Common myeloid progenitor, CD34-positive (primary cell): ENCODE measurements around the gene FBXL16.
A peak's percentile ranks its signal among the peaks of the same experiment; 100 is the strongest.

ENCODE experiments used
- CTCF ChIA-PET: fragments of 350-600 bp; sonication (Branson Sonifier 250); formaldehyde crosslinking; loops from one replicate; lab custom pipeline; 2021; ENCODE audit warnings: antibody characterized with exemption; lab: Charles Lee
- POLR2A ChIA-PET: fragments of 350-600 bp; sonication (Branson Sonifier 250); formaldehyde crosslinking; loops from one replicate; lab custom pipeline; 2021; ENCODE audit warnings: antibody characterized with exemption; lab: Charles Lee
- DNase-seq, 3 donors: peaks; one replicate each; pipeline versions ENCODE4 v3.0.0 to v3.0.0-alpha.2; 2013
- H3K27ac ChIP-seq, 2 experiments: 1 replicate in 1 of 2; 2 replicates in 1 of 2; pipeline ENCODE4 v1.7.0; 2013; ENCODE audit warnings: inconsistent platforms in 2 of 2, low read length in 2 of 2, mild to moderate bottlenecking in 2 of 2, low read depth in 1 of 2, moderate library complexity in 1 of 2; ENCODE audit not compliant: severe bottlenecking in 2 of 2, insufficient read depth in 1 of 2, poor library complexity in 1 of 2
- H3K27me3 ChIP-seq, 5 experiments: replicated peaks in 2 of 5; 1 replicate in 3 of 5; 2 replicates in 2 of 5; pipeline versions ENCODE4 v1.6.1 to v1.7.0; 2013; ENCODE audit warnings: low read length in 4 of 5, mild to moderate bottlenecking in 2 of 5, moderate library complexity in 2 of 5, inconsistent platforms in 1 of 5; ENCODE audit not compliant: insufficient read depth in 5 of 5, control insufficient read depth in 4 of 5
- H3K36me3 ChIP-seq, 4 experiments: 1 replicate in 2 of 4; 2 replicates in 2 of 4; pipeline versions ENCODE4 v1.6.1 to v1.7.0; 2013; ENCODE audit warnings: low read length in 3 of 4, control low read depth in 1 of 4, mild to moderate bottlenecking in 1 of 4; ENCODE audit not compliant: control insufficient read depth in 4 of 4, insufficient read depth in 4 of 4
- H3K4me1 ChIP-seq, 4 experiments: 1 replicate in 3 of 4; 2 replicates in 1 of 4; pipeline versions ENCODE4 v1.6.1 to v1.7.1; 2013; ENCODE audit warnings: low read length in 3 of 4, mild to moderate bottlenecking in 3 of 4, control low read depth in 1 of 4, inconsistent platforms in 1 of 4, moderate library complexity in 1 of 4; ENCODE audit not compliant: control insufficient read depth in 4 of 4, insufficient read depth in 4 of 4; ENCODE audit errors: control extremely low read depth in 1 of 4
- H3K4me3 ChIP-seq, 7 experiments: 1 replicate in 4 of 7; 2 replicates in 3 of 7; pipeline versions ENCODE4 v1.5.1 to v1.7.0; 2013; ENCODE audit warnings: mild to moderate bottlenecking in 7 of 7, low read length in 6 of 7, moderate library complexity in 6 of 7, inconsistent platforms in 2 of 7, low read depth in 2 of 7, control low read depth in 1 of 7; ENCODE audit not compliant: insufficient read depth in 4 of 7, control insufficient read depth in 1 of 7; ENCODE audit errors: extremely low read depth in 1 of 7
- H3K9me3 ChIP-seq, 5 experiments: 1 replicate in 4 of 5; 2 replicates in 1 of 5; pipeline versions ENCODE4 v1.6.1 to v1.7.1; 2013; ENCODE audit warnings: low read length in 4 of 5, mild to moderate bottlenecking in 2 of 5, inconsistent platforms in 1 of 5, low read depth in 1 of 5, moderate library complexity in 1 of 5; ENCODE audit not compliant: control insufficient read depth in 4 of 5, insufficient read depth in 2 of 5; ENCODE audit errors: control extremely low read depth in 1 of 5
- WGBS: methylation state at CpG from one replicate; pipeline ENCODE4 v1.1.5; 2013; ENCODE audit not compliant: insufficient coverage; 5-methylcytosine and 5-hydroxymethylcytosine counted together

FBXL16 gene

GRCh38 chr16:672371-672770, 33.2 kb downstream of the FBXL16 start:
- Histone ChIP-seq H3K4me1 (peaks cover 0 to 26% (median 21%) of the 10 kb centered on the region in 4 experiments), H3K4me3 (no peak overlapping the region), H3K9me3 (no peaks in the 10 kb centered on the region), H3K27ac (no peak overlapping the region), H3K36me3 (peaks cover 2 to 50% (median 41%) of the 10 kb centered on the region in 4 experiments), H3K27me3 (peaks cover 0 to 27% (median 2%) of the 10 kb centered on the region in 5 experiments)
- ChIA-PET POLR2A (no interaction called here), CTCF (interaction anchor here (1.6 kb wide), 1 partner anchor 16 kb away, joined by 4 read pairs; no protein-coding TSS in a partner anchor)
- WGBS, result over 99% methylated on average over 16 of the region's 19 CpGs
- no peak for DNase-seq

- Histone ChIP-seq H3K27ac (no peak overlapping the region), H3K36me3 (peaks cover 2 to 58% (median 41%) of the 10 kb centered on the region in 4 experiments), H3K4me1 (peaks cover 0 to 29% (median 23%) of the 10 kb centered on the region in 4 experiments), H3K27me3 (peaks cover 0 to 19% (median 2%) of the 10 kb centered on the region in 5 experiments), H3K9me3 (no peaks in the 10 kb centered on the region), H3K4me3 (no peak overlapping the region)
- DNase-seq, result no peak
- POLR2A ChIA-PET, result no interaction called here
- CTCF ChIA-PET, result interaction anchor here (1.1 to 1.6 kb wide), 2 partner anchors 10 to 17 kb away, joined by 4 read pairs; no protein-coding TSS in a partner anchor
- 93% methylated on average over 27 of the region's 40 CpGs for WGBS
These were observed 34.1 kb downstream of the FBXL16 start for GRCh38 chr16:671353-672131.

- Histone ChIP-seq H3K36me3 (peaks cover 2 to 63% (median 41%) of the 10 kb centered on the region in 4 experiments), H3K4me3 (no peak overlapping the region), H3K4me1 (peaks cover 0 to 28% (median 23%) of the 10 kb centered on the region in 4 experiments), H3K27me3 (peaks cover 0 to 12% (median 0%) of the 10 kb centered on the region in 5 experiments), H3K27ac (no peak overlapping the region), H3K9me3 (no peaks in the 10 kb centered on the region)
- POLR2A ChIA-PET, result no interaction called here
- CTCF ChIA-PET, result interaction anchor here (1.0 to 1.6 kb wide), 3 partner anchors 8 to 18 kb away, joined by 3 to 4 read pairs (median 4); no protein-coding TSS in a partner anchor
- DNase-seq, result no peak
- WGBS, result 98% methylated on average over 45 of the region's 52 CpGs
These were observed 34.9 kb downstream of the FBXL16 start for GRCh38 chr16:670485-671352.

GRCh38 chr16:669666-670065, 35.9 kb downstream of the FBXL16 start:
- Histone ChIP-seq H3K27me3 (peaks cover 0 to 1% (median 0%) of the 10 kb centered on the region in 5 experiments), H3K9me3 (no peaks in the 10 kb centered on the region), H3K27ac (no peak overlapping the region), H3K4me3 (no peak overlapping the region), H3K36me3 (peaks cover 2 to 63% (median 41%) of the 10 kb centered on the region in 4 experiments), H3K4me1 (peaks cover 0 to 20% (median 16%) of the 10 kb centered on the region in 4 experiments)
- 94% methylated on average over 10 of the region's 13 CpGs for WGBS
- no peak for DNase-seq
- CTCF ChIA-PET, result interaction anchor here (1.0 kb wide), 1 partner anchor 9 kb away, joined by 3 read pairs; no protein-coding TSS in a partner anchor
- POLR2A ChIA-PET, result no interaction called here

- Histone ChIP-seq H3K9me3 (no peaks in the 10 kb centered on the region), H3K36me3 (peaks cover 2 to 55% (median 34%) of the 10 kb centered on the region in 4 experiments), H3K27ac (peak overlapping the region in 1 of 2 experiments; percentile 76), H3K27me3 (no peaks in the 10 kb centered on the region), H3K4me3 (peak overlapping the region; percentile 61 to 92 (median 81)), H3K4me1 (peaks cover 0 to 20% (median 16%) of the 10 kb centered on the region in 4 experiments)
- DNase-seq, result no peak
- 10% methylated on average over 50 of the region's 50 CpGs for WGBS
- CTCF ChIA-PET, result interaction anchor here (1.0 to 2.4 kb wide), 4 partner anchors 7 to 25 kb away, joined by 3 to 8 read pairs (median 4); partner anchors contain the start of gene RHBDL1
- POLR2A ChIA-PET, result no interaction called here
These were observed 37.0 kb downstream of the FBXL16 start for GRCh38 chr16:668519-669171.

GRCh38 chr16:667780-668518, 37.7 kb downstream of the FBXL16 start, which contains the start of gene RHOT2:
Gene RHOT2 (plus strand): TSS chr16:668132. CDS start chr16:668200, 68 bp downstream.
- Histone ChIP-seq H3K4me1 (peaks cover 0 to 20% (median 16%) of the 10 kb centered on the region in 4 experiments), H3K27ac (peak within 1 kb of the TSS in 1 of 2 experiments; percentile 76), H3K9me3 (no peaks in the 10 kb centered on the region), H3K4me3 (peak within 1 kb of the TSS; percentile 61 to 92 (median 81)), H3K27me3 (no peaks in the 10 kb centered on the region), H3K36me3 (peaks cover 2 to 49% (median 28%) of the 10 kb centered on the region in 4 experiments)
- POLR2A ChIA-PET, result no interaction called here
- DNase-seq, result peak; percentile 90 to 94 (median 93)
- 0% methylated on average over 51 of the region's 78 CpGs for WGBS
- CTCF ChIA-PET, result interaction anchor here (0.8 to 2.4 kb wide), 8 partner anchors 8 to 94 kb away, joined by 3 to 8 read pairs (median 3); partner anchors contain the start of genes METTL26, RHBDL1 and WDR90
